Activated CD8-positive, alpha-beta memory T cell treated with anti-CD3 and anti-CD28 coated beads for 24 hours (primary cell): ENCODE measurements around the gene TJAP1.
"Not testable (repeated sequence)": the region's sequence is repeated elsewhere in the genome, so short reads cannot be mapped to it uniquely, and the experiment has no call there.

ENCODE experiments used
- DNase-seq: peaks from one replicate; pipeline ENCODE4 v3.0.0-alpha.2; 2020

Gene TJAP1

GRCh38 chr6:43506667-43507471 is 29.5 kb downstream of the TJAP1 start:
- DNase-seq = peak; percentile 91

- DNase-seq = no peak
These were observed 31.2 kb downstream of the TJAP1 start for GRCh38 chr6:43508481-43509141.

DNA sequence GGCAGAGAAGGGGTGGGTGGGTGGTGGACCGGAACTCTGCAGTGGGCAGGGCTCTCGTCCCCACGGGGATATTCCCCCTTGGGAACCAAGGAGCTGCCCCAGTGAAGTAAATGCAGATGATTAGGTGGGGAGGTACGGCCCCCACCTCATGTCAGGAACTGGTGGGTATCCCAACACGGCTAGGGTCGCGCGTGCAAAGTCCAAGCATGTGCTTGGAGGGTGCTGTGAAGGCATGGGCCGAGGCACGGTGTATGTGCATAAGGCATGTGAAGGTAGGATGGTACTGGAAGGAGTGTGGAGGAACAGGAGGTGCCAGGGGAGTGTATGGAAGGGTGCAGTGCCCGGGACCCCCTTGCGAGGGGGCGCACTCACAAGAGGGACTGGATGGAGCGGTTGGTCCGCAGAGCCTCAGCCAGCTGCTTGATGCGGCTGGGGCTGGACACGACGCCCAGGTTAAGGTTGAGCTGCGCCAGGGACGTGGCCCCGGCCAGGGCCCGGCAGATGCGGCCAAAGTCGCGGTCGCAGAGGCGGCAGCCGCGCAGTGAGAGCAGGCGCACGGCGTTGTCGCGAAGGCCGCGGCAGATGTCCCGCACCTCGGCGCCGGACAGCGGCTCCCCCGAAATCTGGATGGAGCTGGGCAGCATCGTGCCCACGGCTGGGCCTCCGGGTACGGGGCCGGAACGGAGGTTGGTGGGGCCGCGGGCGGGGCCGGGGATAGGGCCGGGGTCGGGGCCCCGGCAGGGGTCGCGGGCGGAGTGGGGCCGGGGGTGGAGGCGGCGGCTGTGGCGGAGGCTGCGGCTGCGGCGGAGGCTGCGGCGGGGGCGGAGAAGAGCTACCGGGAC is 32.0 kb downstream of the TJAP1 start:
- no peak for DNase-seq

GRCh38 chr6:43509984-43510826 is 32.8 kb downstream of the TJAP1 start, which contains the start of gene LRRC73:
TSS of gene LRRC73 (minus strand) at chr6:43510346. CDS start at chr6:43509785, 561 bp downstream.
- peak; percentile 91 for DNase-seq

- DNase-seq = no peak
These were observed 33.4 kb downstream of the TJAP1 start for GRCh38 chr6:43510827-43511163.

DNA sequence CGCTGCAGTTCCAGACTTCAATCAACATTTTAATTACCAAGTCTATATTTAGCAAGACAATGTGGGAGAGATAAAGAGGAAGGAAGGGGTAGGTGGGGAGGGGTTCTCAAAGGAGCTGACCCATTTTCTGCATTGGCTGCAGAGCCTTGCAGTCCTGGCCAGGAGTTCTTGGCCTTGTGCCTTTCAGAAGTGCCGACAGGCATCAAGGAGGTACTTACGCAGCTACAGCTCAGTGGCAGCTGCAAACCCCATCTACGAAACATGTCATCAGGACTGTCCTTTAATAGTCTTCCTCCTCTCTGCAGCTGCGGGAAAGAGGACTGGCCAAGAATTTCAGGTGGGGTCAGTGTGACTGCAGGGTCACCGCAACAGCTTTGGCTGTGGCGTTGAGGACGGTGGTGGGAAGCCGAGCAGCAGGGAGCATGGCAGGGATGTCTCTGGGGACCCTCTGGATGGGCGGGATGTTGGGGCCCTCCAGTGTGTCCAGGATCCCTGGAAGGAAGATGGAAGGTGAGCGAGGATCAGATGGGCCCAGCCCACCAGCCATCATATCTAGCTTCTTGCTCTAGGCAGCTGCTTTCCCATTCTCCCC is 34.5 kb downstream of the TJAP1 start:
- no peak for DNase-seq

DNA sequence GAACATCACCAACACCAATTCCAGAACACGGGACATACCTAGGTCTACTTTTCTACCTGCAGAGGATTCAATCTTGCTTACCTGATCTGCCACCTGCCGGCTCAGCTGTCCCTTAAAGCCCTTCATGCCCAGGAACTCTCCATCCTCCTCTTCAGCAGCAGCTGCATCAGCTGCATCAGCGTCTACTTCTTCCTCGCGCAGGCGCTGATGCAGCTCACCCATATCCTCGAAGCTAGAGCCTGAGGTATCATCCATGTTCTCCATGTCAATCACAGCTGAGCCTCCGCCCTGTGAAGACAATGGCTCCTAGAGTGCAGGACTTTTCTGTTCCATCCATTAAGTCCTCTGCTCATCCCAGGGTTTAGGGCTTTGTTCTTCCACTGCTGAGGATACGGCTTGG is 38.4 kb downstream of the TJAP1 start:
- DNase-seq = no peak

DNA sequence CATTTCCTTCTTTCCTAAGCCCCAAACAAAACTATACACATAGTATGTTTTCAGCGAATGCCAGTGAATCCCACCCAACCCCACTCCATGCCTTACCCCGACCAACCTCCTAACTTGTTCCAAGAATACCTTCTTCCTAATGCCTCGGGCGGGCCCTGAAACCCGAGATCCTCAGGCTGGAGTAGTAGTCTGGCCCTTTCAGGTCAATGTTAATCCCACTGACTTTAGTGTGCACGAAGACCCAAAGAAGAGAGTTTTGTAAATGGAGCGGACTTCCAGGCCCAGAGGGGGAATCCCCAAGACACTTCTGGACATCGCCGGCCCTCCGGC is 39.0 kb downstream of the TJAP1 start:
- DNase-seq = no peak

- peak; percentile 97 for DNase-seq
These were observed 39.5 kb downstream of the TJAP1 start, which contains the start of the genes POLR1C and YIPF3 for GRCh38 chr6:43516697-43517504. TSS of gene POLR1C (plus strand) at chr6:43517089. CDS start at chr6:43517110, 21 bp downstream. TSS of gene YIPF3 (minus strand) at chr6:43516926. CDS start at chr6:43516807, 119 bp downstream.

GRCh38 chr6:43517505-43518357 is 40.4 kb downstream of the TJAP1 start:
- no peak for DNase-seq

DNA sequence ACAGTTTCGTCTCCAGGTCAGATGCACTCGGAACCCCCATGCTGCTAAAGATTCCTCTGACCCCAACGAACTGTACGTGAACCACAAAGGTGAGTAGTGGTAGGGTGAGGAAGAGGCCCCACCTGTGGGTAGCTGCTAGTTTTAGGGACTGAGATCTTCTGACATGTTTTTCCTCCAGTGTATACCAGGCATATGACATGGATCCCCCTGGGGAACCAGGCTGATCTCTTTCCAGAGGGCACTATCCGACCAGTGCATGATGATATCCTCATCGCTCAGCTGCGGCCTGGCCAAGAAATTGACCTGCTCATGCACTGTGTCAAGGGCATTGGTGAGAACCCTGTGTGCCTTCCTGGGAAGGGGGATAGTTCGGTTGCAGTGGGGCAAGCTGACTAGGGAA is 42.7 kb downstream of the TJAP1 start:
- no peak for DNase-seq

GRCh38 chr6:43521836-43522235 is 44.5 kb downstream of the TJAP1 start:
- DNase-seq = no peak

DNA sequence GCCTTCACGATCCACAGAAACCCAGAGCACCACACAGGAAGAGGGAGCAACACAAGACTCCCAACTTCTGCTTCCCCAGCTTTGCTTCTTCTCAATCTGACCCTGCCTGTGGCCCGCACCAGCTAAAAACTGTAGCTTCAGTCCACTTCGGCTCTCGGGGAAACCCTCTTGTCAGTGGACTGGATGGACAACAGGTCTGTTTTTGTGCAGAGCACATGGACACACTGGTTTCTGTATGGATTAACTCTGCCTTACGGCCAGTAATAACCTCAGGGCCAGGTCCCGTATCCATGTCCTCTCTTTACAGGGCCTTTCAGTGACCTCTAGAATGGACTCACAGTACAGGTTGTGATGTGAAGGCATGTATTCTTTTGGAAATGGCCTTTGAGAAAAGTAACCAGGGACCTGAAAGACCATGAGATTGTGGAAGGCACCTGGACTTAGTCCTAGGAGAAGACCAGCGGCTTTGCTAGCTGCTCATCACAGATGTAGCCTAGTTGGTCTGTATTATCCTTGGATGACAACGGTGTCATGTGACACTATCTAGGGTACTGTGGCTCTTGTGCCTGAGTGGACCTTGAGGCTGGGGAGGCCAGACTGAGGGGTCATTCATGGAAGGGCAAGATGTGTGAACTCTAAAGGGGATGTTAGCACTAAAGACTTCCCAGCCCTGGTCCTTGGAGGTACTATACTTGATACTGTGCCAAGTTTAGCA is 45.3 kb downstream of the TJAP1 start:
- DNase-seq = no peak

DNA sequence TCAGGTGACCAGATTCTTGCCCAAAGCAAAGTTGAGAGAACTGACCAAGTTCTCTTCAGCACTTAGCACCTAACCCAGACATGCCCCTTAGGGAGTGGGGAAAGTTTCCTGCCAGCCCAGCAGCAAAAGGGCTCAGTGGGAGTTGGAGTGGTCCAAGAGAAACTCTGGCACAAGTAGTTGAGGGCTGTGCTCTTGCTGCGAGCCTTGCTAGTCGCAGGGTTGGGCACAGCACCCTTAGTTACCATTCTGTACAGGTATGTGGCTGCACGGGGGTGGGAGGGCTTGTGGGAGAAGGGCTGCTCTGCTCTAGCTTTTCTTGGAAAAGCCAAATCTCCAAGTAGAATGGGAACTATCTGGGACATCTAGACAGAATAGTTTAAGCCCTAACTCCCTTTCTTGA is 45.9 kb downstream of the TJAP1 start:
- DNase-seq = no peak

GRCh38 chr6:43524483-43524961 is 47.2 kb downstream of the TJAP1 start:
- DNase-seq = no peak

DNA sequence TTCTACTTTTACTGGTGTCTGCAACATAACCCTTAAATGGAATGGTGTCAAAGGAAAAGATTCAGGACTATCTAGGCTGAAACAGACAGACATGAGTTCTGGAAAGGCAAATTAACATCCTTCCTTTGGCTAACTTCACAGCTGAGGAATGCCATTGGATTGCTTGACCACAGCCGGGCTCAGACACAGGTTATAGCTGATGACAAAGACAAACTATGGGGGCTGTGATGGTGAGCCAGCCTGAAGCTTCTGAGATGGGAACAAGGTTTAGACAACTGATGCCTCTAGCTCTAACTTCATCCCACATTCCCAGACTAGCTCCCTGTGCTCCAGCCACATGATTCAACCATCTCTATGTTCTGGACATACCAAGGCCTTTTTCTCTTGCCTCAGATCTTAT is 54.8 kb downstream of the TJAP1 start:
- DNase-seq = no peak

DNA sequence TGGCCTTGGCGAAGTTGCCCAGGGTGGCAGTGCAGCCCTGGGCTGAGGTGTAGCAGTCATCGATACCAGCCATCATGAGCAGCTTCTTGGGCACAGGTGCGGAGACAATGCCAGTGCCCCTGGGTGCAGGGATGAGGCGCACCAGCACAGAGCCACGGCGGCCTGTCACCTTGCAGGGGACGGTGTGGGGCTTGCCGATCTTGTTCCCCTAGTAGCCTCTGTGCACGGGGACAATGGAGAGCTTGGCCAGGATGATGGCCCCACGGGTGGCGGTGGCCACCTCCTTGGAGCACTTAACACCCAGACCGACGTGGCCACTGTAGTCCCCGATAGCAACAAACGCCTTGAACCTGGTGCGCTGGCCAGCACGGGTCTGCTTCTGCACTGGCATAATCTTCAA is 61.6 kb downstream of the TJAP1 start:
- DNase-seq = not testable (repeated sequence)

DNA sequence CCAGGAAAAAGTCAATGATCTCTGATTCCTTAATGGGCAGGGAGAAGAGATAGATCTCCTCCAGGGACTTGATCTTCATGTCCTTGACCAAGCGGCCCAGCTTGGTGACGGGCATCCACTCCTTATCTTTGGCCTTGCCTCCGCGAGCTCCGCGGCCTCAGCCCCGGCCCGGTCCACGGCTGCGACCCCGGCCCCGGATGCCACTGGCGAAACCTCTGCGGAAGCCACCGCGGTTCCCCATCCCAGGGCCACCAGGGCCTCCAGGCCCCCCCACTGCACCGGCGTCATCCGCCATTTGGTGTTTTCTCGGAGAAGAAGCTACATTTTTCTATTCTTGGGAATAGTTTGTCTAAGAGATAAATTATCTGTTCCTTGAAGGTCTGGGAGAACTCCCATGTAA is 62.0 kb downstream of the TJAP1 start:
- not testable (repeated sequence) for DNase-seq

DNA sequence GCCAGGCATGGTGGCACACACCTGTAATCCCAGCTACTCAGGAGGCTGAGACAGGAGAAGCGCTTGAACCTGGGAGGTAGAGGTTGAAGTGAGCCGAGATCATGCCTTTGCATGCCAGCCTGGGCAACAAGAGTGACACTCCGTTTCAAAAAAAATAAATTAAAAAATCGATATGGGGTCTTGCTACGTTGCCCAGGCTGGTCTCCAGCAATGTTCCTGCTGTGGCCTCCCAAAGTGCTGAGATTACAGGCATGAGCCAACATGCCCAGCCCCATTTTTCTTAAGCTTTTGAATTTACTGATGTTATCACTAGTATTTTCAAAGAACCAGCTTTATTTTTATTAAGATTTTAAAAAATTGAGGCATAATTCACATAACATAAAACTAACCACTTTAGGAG is 63.1 kb downstream of the TJAP1 start:
- DNase-seq = no peak
